Mammary epithelial cell (primary cell): Measurements from ENCODE around the gene SCN7A.

Experiments
- CTCF ChIP-seq, 2 donors: IDR thresholded peaks in 1 of 2; conservative IDR thresholded peaks in 1 of 2; 2 replicates each; pipeline ENCODE4 v1.5.1; 2011 to 2012; ENCODE audit warnings: inconsistent platforms in 2 of 2, low read length in 2 of 2, mild to moderate bottlenecking in 2 of 2, control low read depth in 1 of 2, low read depth in 1 of 2; ENCODE audit not compliant: insufficient read depth in 1 of 2; ENCODE audit errors: extremely low read depth in 1 of 2
- EZH2 ChIP-seq: IDR thresholded peaks from 2 replicates; pipeline ENCODE4 v1.6.1; 2012; ENCODE audit warnings: low read length, inconsistent platforms, borderline replicate concordance

DNA sequence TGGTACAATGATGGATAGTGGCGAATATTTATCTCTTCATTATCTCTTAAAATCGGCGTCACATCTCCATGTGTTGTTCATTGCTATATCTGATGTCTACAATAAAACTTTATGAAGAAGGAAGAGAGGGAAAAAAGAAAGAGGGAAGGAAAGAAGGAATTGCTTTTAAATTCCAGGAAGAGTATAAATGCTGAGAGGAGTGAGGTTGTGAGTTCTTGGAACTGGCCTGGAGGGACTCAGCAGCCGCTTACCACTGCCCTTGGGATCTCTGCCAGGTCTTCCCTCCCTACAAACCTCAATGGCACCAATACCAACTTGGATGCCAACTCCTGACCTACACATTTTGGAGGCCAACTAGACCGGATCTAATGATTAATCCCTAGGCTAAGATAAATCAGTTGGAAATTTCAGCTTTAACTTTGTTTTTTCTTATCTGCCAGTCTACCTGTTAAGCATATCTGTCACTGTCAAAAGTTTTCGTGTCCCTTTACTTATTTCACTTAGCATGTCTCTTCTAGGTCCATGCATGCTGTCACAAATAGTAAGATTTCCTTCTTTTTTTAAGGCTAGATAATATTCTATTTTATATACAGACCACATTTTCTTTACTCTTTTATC is 128.1 kb downstream of the SCN7A start:
- TF ChIP-seq EZH2: no peak
- no peak for TF ChIP-seq CTCF (conservative IDR thresholded peaks at IDR 0.05 in 1 of 2, IDR thresholded peaks at IDR 0.05 in 1 of 2; ENCODE audit: extremely low read depth in 1 of 2, insufficient read depth in 1 of 2, low read depth in 1 of 2, low read length in 2 of 2)
